ENCODE data around the gene AASDH. TPM values are rescaled to one million over a fixed set of nuclear protein-coding genes. Genes with fewer than 3 reads are reported as not detected.
A peak's percentile ranks its signal among the peaks of the same experiment; 100 is the strongest.

AASDH gene
- total RNA-seq, 1 experiment from 2014 or later = 42.2 TPM

GRCh38 chr4:56426273-56426672 lies 39.0 kb upstream of the AASDH start:
- Histone ChIP-seq H3K4me1 (ENCODE audit: low read length) (peaks cover 68% of the 10 kb centered on the region), H3K4me3 (ENCODE audit: low read length) (peak overlapping the region; percentile 32; the same call in 1 of the 2 replicates), H3K79me2 (ENCODE audit: low read length) (peaks cover 100% of the 10 kb centered on the region), H3K4me2 (ENCODE audit: low read depth, low read length, poor library complexity, severe bottlenecking) (peak overlapping the region; percentile 50), H3K9me3 (ENCODE audit: low read length) (no peaks in the 10 kb centered on the region), H3K36me3 (ENCODE audit: insufficient read depth, low read length) (peaks cover 25% of the 10 kb centered on the region), H3K9ac (ENCODE audit: low read length) (no peak overlapping the region), H3K27me3 (ENCODE audit: low read length) (no peaks in the 10 kb centered on the region), H4K20me1 (ENCODE audit: insufficient read depth, low read depth, low read length) (peaks cover 28% of the 10 kb centered on the region), H3K27ac (ENCODE audit: low read length) (peak overlapping the region; percentile 80), H2AFZ (ENCODE audit: low read length) (no peak overlapping the region), H3K9me2 (replicated peaks; ENCODE audit: insufficient read depth, low read length) (no peaks in the 10 kb centered on the region)
- peak; percentile 46 for DNase-seq

DNA sequence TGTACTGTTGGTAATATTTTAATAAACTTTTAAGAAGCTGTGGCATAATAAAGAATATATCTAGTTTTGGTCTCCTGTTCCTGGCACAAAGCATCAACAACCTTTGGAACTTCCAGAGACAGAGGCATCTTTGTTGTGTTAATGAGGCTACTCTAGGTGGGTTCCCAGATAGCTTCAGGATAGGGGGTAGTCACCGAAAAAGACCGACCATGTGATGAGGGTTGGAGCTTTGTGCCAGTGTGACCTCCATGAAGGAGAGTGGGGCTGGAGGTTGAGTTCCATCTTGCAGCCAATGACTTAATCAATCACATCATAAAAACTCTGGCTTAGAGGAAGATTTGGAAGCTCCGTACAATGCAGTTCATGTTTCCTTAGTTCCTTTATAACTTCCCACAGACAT lies 38.2 kb upstream of the AASDH start:
- peaks cover 35% of the 10 kb centered on the region for H4K20me1 ChIP-seq (ENCODE audit: insufficient read depth, low read depth, low read length)

DNA sequence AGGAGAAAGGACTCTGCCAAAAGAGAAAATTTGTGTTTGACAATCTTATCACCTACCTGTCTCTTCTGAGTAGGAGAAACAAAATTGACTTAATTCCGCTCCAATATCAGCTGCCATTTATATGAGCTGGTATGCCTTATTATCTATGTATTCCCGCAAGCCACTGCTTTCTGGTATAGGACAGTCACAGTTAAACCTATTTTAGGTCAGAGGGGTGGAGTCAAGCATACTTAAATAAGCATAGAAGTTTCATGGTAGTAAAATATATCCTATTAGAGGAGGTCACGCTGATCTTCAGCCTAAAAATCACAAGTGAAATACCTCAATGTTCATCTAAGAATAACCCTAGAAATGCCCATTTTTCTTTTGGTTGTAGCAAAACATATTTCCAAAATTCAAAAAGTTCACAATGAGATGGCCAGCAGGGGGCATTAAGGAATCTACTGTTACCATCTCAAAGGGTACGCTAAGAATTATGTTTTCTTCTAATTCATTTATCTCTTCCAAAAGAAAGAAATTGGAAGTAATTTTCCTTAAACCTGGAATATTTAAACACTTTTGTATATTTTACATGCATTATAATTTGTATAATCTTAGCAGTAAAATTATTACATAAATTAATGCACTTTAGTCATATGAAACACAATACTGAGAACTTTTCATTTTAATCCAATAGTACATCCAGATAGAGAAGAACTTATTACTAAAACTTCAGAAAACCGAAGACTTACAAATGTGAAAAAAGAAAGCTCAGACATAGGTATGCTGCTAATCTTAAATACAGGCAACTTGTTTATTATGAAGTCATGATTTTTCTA lies 37.6 kb upstream of the AASDH start:
- peaks cover 18% of the 10 kb centered on the region for H3K36me3 ChIP-seq (ENCODE audit: insufficient read depth, low read length)
- H3K27me3 ChIP-seq (ENCODE audit: low read length) = no peaks in the 10 kb centered on the region
- no peak overlapping the region for H2AFZ ChIP-seq (ENCODE audit: low read length)
- peaks cover 32% of the 10 kb centered on the region for H4K20me1 ChIP-seq (ENCODE audit: insufficient read depth, low read depth, low read length)
- H3K27ac ChIP-seq (ENCODE audit: low read length) = peak overlapping the region; percentile 80
- H3K4me3 ChIP-seq (ENCODE audit: low read length) = peak overlapping the region; percentile 32; the same call in 1 of the 2 replicates
- peak overlapping the region; percentile 26; the same call in 1 of the 2 replicates for H3K9ac ChIP-seq (ENCODE audit: low read length)
- H3K79me2 ChIP-seq (ENCODE audit: low read length) = peaks cover 100% of the 10 kb centered on the region
- peak; percentile 78 for DNase-seq
- H3K4me1 ChIP-seq (ENCODE audit: low read length) = peaks cover 74% of the 10 kb centered on the region
- H3K9me2 ChIP-seq (replicated peaks; ENCODE audit: insufficient read depth, low read length) = no peaks in the 10 kb centered on the region
- no peaks in the 10 kb centered on the region for H3K9me3 ChIP-seq (ENCODE audit: low read length)
- peak overlapping the region; percentile 50 for H3K4me2 ChIP-seq (ENCODE audit: low read depth, low read length, poor library complexity, severe bottlenecking)

More for the DNA sequence above, 38.2 kb upstream of the AASDH start:
- Histone ChIP-seq H3K9ac (ENCODE audit: low read length) (peak overlapping the region; percentile 26; the same call in 1 of the 2 replicates), H2AFZ (ENCODE audit: low read length) (no peak overlapping the region), H3K9me2 (replicated peaks; ENCODE audit: insufficient read depth, low read length) (no peaks in the 10 kb centered on the region), H3K4me3 (ENCODE audit: low read length) (peak overlapping the region; percentile 32; the same call in 1 of the 2 replicates), H3K9me3 (ENCODE audit: low read length) (no peaks in the 10 kb centered on the region), H3K4me1 (ENCODE audit: low read length) (peaks cover 69% of the 10 kb centered on the region), H3K27ac (ENCODE audit: low read length) (peak overlapping the region; percentile 80), H3K79me2 (ENCODE audit: low read length) (peaks cover 100% of the 10 kb centered on the region), H3K36me3 (ENCODE audit: insufficient read depth, low read length) (peaks cover 22% of the 10 kb centered on the region), H3K4me2 (ENCODE audit: low read depth, low read length, poor library complexity, severe bottlenecking) (peak overlapping the region; percentile 50), H3K27me3 (ENCODE audit: low read length) (no peaks in the 10 kb centered on the region)
- peak; percentile 55 for DNase-seq

- no peaks in the 10 kb centered on the region for H3K9me3 ChIP-seq (ENCODE audit: low read length)
- peaks cover 32% of the 10 kb centered on the region for H4K20me1 ChIP-seq (ENCODE audit: insufficient read depth, low read depth, low read length)
- no peak overlapping the region for H3K27ac ChIP-seq (ENCODE audit: low read length)
- H3K4me1 ChIP-seq (ENCODE audit: low read length) = peaks cover 77% of the 10 kb centered on the region
- H3K36me3 ChIP-seq (ENCODE audit: insufficient read depth, low read length) = peaks cover 18% of the 10 kb centered on the region
- DNase-seq = no peak
- no peak overlapping the region for H2AFZ ChIP-seq (ENCODE audit: low read length)
- no peak overlapping the region for H3K4me3 ChIP-seq (ENCODE audit: low read length)
- peaks cover 100% of the 10 kb centered on the region for H3K79me2 ChIP-seq (ENCODE audit: low read length)
- no peak overlapping the region for H3K9ac ChIP-seq (ENCODE audit: low read length)
- H3K27me3 ChIP-seq (ENCODE audit: low read length) = no peaks in the 10 kb centered on the region
- peak overlapping the region; percentile 7 for H3K4me2 ChIP-seq (ENCODE audit: low read depth, low read length, poor library complexity, severe bottlenecking)
- no peaks in the 10 kb centered on the region for H3K9me2 ChIP-seq (replicated peaks; ENCODE audit: insufficient read depth, low read length)
Observed at GRCh38 chr4:56424176-56424575, 36.9 kb upstream of the AASDH start.

DNA sequence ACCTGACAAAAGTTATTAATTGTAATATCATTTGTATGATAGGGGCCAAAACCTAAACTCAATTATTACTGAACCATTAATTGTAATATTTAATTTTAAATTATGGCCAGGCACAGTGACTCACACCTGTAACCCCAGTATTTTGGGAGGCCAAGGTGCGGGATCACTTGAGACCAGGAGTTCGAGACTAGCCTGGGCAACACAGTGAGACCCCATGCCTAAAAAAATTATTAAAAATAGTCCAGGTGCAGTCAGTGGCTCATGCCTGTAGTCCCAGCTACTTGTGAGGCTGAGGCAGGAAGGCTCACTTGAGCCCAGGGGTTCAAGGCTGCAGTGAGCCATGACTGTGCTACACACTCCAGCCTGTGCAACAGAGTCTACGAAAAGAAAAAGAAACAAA lies 30.1 kb upstream of the AASDH start:
- Histone ChIP-seq H3K79me2 (ENCODE audit: low read length) (peaks cover 100% of the 10 kb centered on the region), H3K4me2 (ENCODE audit: low read depth, low read length, poor library complexity, severe bottlenecking) (no peak overlapping the region), H3K9me2 (replicated peaks; ENCODE audit: insufficient read depth, low read length) (no peaks in the 10 kb centered on the region), H3K4me1 (ENCODE audit: low read length) (peaks cover 35% of the 10 kb centered on the region), H4K20me1 (ENCODE audit: insufficient read depth, low read depth, low read length) (peaks cover 34% of the 10 kb centered on the region), H3K36me3 (ENCODE audit: insufficient read depth, low read length) (no peaks in the 10 kb centered on the region; the same call in 1 of the 2 replicates), H3K27ac (ENCODE audit: low read length) (no peak overlapping the region), H3K4me3 (ENCODE audit: low read length) (no peak overlapping the region), H3K27me3 (ENCODE audit: low read length) (no peaks in the 10 kb centered on the region), H3K9ac (ENCODE audit: low read length) (no peak overlapping the region), H2AFZ (ENCODE audit: low read length) (no peak overlapping the region), H3K9me3 (ENCODE audit: low read length) (no peaks in the 10 kb centered on the region)
- DNase-seq = no peak

GRCh38 chr4:56416349-56416748 lies 29.1 kb upstream of the AASDH start:
- Histone ChIP-seq H3K4me2 (ENCODE audit: low read depth, low read length, poor library complexity, severe bottlenecking) (no peak overlapping the region), H3K79me2 (ENCODE audit: low read length) (peaks cover 100% of the 10 kb centered on the region), H3K4me1 (ENCODE audit: low read length) (peaks cover 34% of the 10 kb centered on the region), H3K9me2 (replicated peaks; ENCODE audit: insufficient read depth, low read length) (no peaks in the 10 kb centered on the region), H3K27me3 (ENCODE audit: low read length) (no peaks in the 10 kb centered on the region), H3K9ac (ENCODE audit: low read length) (no peak overlapping the region), H3K9me3 (ENCODE audit: low read length) (no peaks in the 10 kb centered on the region), H4K20me1 (ENCODE audit: insufficient read depth, low read depth, low read length) (peaks cover 28% of the 10 kb centered on the region), H3K36me3 (ENCODE audit: insufficient read depth, low read length) (no peaks in the 10 kb centered on the region), H2AFZ (ENCODE audit: low read length) (no peak overlapping the region), H3K27ac (ENCODE audit: low read length) (no peak overlapping the region), H3K4me3 (ENCODE audit: low read length) (no peak overlapping the region)
- DNase-seq = no peak

GRCh38 chr4:56414135-56414670 lies 26.9 kb upstream of the AASDH start:
- no peaks in the 10 kb centered on the region for H3K9me2 ChIP-seq (replicated peaks; ENCODE audit: insufficient read depth, low read length)
- no peak overlapping the region for H2AFZ ChIP-seq (ENCODE audit: low read length)
- no peak overlapping the region for H3K4me3 ChIP-seq (ENCODE audit: low read length)
- no peak overlapping the region for H3K9ac ChIP-seq (ENCODE audit: low read length)
- H3K79me2 ChIP-seq (ENCODE audit: low read length) = peaks cover 100% of the 10 kb centered on the region
- H3K36me3 ChIP-seq (ENCODE audit: insufficient read depth, low read length) = 0 out of 2 replicates have a peak, but pooled peaks cover 3% of the 10 kb centered on the region
- H3K9me3 ChIP-seq (ENCODE audit: low read length) = no peaks in the 10 kb centered on the region
- peaks cover 24% of the 10 kb centered on the region for H4K20me1 ChIP-seq (ENCODE audit: insufficient read depth, low read depth, low read length)
- no peak overlapping the region for H3K4me2 ChIP-seq (ENCODE audit: low read depth, low read length, poor library complexity, severe bottlenecking)
- no peaks in the 10 kb centered on the region for H3K27me3 ChIP-seq (ENCODE audit: low read length)
- H3K27ac ChIP-seq (ENCODE audit: low read length) = no peak overlapping the region
- H3K4me1 ChIP-seq (ENCODE audit: low read length) = peaks cover 15% of the 10 kb centered on the region
- no peak for DNase-seq

DNA sequence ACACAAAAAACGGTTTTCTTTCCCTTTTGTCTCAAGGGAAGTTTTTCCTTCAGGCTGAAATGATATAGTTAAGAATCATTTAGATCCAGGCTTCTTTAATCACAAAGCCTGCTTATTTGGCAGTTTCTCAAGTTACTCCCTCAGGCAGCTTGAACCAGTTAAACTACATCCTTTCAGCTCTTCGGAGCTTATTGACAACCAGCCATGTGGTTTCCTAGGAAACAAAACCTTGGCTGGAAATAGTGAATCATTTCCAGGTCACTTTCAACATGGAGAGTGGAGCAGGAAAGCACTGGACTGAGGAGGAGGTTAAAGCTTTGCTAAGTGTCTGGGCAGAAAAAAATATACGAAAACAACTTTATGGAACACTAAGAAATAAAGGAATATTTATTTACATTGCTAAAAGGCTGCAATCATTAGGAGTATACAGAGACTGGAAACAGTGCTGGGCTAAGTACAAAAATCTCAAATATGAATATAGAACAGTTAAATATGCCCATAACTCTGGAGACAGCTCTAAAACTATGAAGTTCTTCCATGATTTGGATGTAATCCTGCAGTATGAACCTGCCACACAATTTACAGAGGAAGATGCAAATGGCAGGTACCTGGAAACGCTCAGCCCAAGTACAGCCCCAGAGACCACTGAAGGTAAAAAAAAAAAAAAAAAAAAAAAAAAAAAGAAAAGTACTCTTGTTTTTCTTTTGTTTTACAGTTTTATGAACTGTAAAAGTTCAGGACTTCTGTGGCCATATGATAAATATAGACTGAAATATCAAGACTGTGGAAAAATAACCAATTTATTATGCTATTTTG lies 23.2 kb upstream of the AASDH start:
- Histone ChIP-seq H4K20me1 (ENCODE audit: insufficient read depth, low read depth, low read length) (peaks cover 25% of the 10 kb centered on the region), H2AFZ (ENCODE audit: low read length) (no peak overlapping the region), H3K9ac (ENCODE audit: low read length) (no peak overlapping the region), H3K27ac (ENCODE audit: low read length) (no peak overlapping the region), H3K9me2 (replicated peaks; ENCODE audit: insufficient read depth, low read length) (no peaks in the 10 kb centered on the region), H3K9me3 (ENCODE audit: low read length) (no peaks in the 10 kb centered on the region), H3K79me2 (ENCODE audit: low read length) (peaks cover 97% of the 10 kb centered on the region), H3K4me1 (ENCODE audit: low read length) (peaks cover 10% of the 10 kb centered on the region), H3K4me3 (ENCODE audit: low read length) (no peak overlapping the region), H3K27me3 (ENCODE audit: low read length) (no peaks in the 10 kb centered on the region), H3K4me2 (ENCODE audit: low read depth, low read length, poor library complexity, severe bottlenecking) (no peak overlapping the region), H3K36me3 (ENCODE audit: insufficient read depth, low read length) (peaks cover 12% of the 10 kb centered on the region; the same call in 1 of the 2 replicates)
- no peak for DNase-seq
